Measurements from ENCODE around the gene SPIB.

DNA sequence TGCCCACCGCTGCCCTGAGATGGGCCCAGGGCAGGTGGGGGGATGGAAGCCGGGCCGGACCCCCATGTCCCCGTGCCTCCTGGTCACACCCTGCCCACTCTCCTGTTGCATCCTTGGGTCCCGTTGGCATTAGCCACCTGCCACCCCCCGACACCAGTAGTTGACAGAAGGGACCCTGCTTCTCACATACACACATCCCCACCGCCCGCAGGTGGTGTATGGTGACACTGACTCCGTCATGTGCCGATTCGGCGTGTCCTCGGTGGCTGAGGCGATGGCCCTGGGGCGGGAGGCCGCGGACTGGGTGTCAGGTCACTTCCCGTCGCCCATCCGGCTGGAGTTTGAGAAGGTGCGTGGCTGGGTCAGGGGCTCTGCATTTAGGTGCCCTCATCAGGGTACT lies 5.2 kb upstream of the SPIB start:
- TF ChIP-seq, protein P1, sequence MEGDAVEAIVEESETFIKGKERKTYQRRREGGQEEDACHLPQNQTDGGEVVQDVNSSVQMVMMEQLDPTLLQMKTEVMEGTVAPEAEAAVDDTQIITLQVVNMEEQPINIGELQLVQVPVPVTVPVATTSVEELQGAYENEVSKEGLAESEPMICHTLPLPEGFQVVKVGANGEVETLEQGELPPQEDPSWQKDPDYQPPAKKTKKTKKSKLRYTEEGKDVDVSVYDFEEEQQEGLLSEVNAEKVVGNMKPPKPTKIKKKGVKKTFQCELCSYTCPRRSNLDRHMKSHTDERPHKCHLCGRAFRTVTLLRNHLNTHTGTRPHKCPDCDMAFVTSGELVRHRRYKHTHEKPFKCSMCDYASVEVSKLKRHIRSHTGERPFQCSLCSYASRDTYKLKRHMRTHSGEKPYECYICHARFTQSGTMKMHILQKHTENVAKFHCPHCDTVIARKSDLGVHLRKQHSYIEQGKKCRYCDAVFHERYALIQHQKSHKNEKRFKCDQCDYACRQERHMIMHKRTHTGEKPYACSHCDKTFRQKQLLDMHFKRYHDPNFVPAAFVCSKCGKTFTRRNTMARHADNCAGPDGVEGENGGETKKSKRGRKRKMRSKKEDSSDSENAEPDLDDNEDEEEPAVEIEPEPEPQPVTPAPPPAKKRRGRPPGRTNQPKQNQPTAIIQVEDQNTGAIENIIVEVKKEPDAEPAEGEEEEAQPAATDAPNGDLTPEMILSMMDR (IDR thresholded peaks at IDR 0.05), result no peak
- no peak for TF ChIP-seq POLR2A (IDR thresholded peaks at IDR 0.05)
- TF ChIP-seq EP300 (IDR thresholded peaks at IDR 0.05), result no peak
- TF ChIP-seq POLR2AphosphoS5 (IDR thresholded peaks at IDR 0.05), result no peak

Measured in gastroesophageal sphincter (tissue), 3 donors.